H1 (cell line): ENCODE measurements around the gene KCNMA1. TPM values are rescaled to one million over a fixed set of nuclear protein-coding genes. Genes with fewer than 3 reads are reported as not detected.
A peak's percentile ranks its signal among the peaks of the same experiment; 100 is the strongest.

Experiments used
- CTCF ChIA-PET: fragments of 300-600 bp; sonication (Branson Sonifier 250); formaldehyde crosslinking; loops from one replicate; lab custom pipeline; 2021; ENCODE audit not compliant: partially characterized antibody; lab: Charles Lee
- POLR2A ChIA-PET: fragments of 300-600 bp; sonication (Branson Sonifier 250); formaldehyde crosslinking; loops from one replicate; lab custom pipeline; 2021; ENCODE audit warnings: inconsistent platforms; ENCODE audit not compliant: partially characterized antibody; lab: Charles Lee
- DNase-seq, 2 experiments: peaks; one replicate each; pipeline versions ENCODE4 v3.0.0 to v3.0.0-alpha.2; 2010 to 2022; ENCODE audit warnings: low spot score in 2 of 2, low read depth in 1 of 2, mixed read lengths in 1 of 2
- FAIRE-seq: peaks from 2 replicates; lab custom pipeline; 2011; peaks lifted over from hg19 to GRCh38; lab: Jason Lieb, UNC
- H2AFZ ChIP-seq: 2 replicates; pipeline ENCODE4 v1.8.1; 2012; ENCODE audit warnings: low read length, inconsistent platforms
- H2AK5ac ChIP-seq: 2 replicates; pipeline ENCODE4 v1.6.1; 2013; ENCODE audit warnings: low read depth, low read length
- H2BK120ac ChIP-seq: replicated peaks from 2 replicates; pipeline ENCODE3; 2013; ENCODE audit warnings: low read depth, low read length, inconsistent platforms
- H2BK12ac ChIP-seq: 2 replicates; pipeline ENCODE4 v1.6.1; 2013; ENCODE audit warnings: low read depth, low read length
- H2BK15ac ChIP-seq: 2 replicates; pipeline ENCODE4 v1.6.1; 2013; ENCODE audit warnings: low read length
- H2BK20ac ChIP-seq: 2 replicates; pipeline ENCODE4 v1.6.1; 2013; ENCODE audit warnings: low read length
- H2BK5ac ChIP-seq: 2 replicates; pipeline ENCODE4 v1.6.1; 2013; ENCODE audit warnings: low read depth, low read length
- H3K14ac ChIP-seq: 2 replicates; pipeline ENCODE4 v1.6.1; 2013; ENCODE audit warnings: inconsistent platforms; ENCODE audit not compliant: insufficient read length
- H3K18ac ChIP-seq: 2 replicates; pipeline ENCODE4 v1.6.1; 2013; ENCODE audit warnings: low read length; ENCODE audit errors: extremely low read depth
- H3K23ac ChIP-seq: 2 replicates; pipeline ENCODE4 v1.6.1; 2013; ENCODE audit warnings: inconsistent platforms; ENCODE audit not compliant: insufficient read length
- H3K23me2 ChIP-seq: 2 replicates; pipeline ENCODE4 v1.6.1; 2013; ENCODE audit warnings: low read depth, low read length
- H3K27ac ChIP-seq: 2 replicates; pipeline ENCODE4 v1.6.1; 2011; ENCODE audit warnings: low read depth, low read length, inconsistent platforms
- H3K27me3 ChIP-seq, 4 experiments: replicated peaks in 1 of 4; 1 replicate in 1 of 4; 2 replicates in 3 of 4; pipeline versions ENCODE4 v1.6.1 to v1.8.1; 2011 to 2013; ENCODE audit warnings: low read length in 3 of 4, mild to moderate bottlenecking in 3 of 4, inconsistent platforms in 2 of 4, mixed read lengths in 2 of 4, moderate library complexity in 1 of 4; ENCODE audit not compliant: control insufficient read depth in 3 of 4, insufficient read depth in 3 of 4; ENCODE audit errors: extremely low read depth in 1 of 4
- H3K36me3 ChIP-seq, 4 experiments: 2 replicates each; pipeline versions ENCODE4 v1.6.1 to v1.8.1; 2011 to 2013; ENCODE audit warnings: mild to moderate bottlenecking in 4 of 4, low read length in 3 of 4, moderate library complexity in 2 of 4, control low read depth in 1 of 4, inconsistent platforms in 1 of 4; ENCODE audit not compliant: insufficient read depth in 4 of 4, control insufficient read depth in 2 of 4
- H3K4ac ChIP-seq: replicated peaks from 2 replicates; pipeline ENCODE3; 2013; ENCODE audit warnings: low read length, low read depth, mixed read lengths, inconsistent platforms; ENCODE audit not compliant: insufficient read length
- H3K4me1 ChIP-seq, 4 experiments: replicated peaks in 1 of 4; 1 replicate in 1 of 4; 2 replicates in 3 of 4; pipeline versions ENCODE4 v1.6.1 to v1.8.1; 2011 to 2013; ENCODE audit warnings: low read length in 3 of 4, inconsistent platforms in 2 of 4, mixed read lengths in 1 of 4; ENCODE audit not compliant: insufficient read depth in 4 of 4, control insufficient read depth in 3 of 4
- H3K4me2 ChIP-seq, 2 experiments: 2 replicates each; pipeline versions ENCODE4 v1.6.1 to v1.8.1; 2011 to 2013; ENCODE audit warnings: low read depth in 2 of 2, low read length in 2 of 2, control low read depth in 1 of 2, inconsistent platforms in 1 of 2, mild to moderate bottlenecking in 1 of 2; ENCODE audit not compliant: insufficient read depth in 1 of 2
- H3K4me3 ChIP-seq, 4 experiments: fragments of 200-600, 300-600 bp in 1 of 4; sonication (generic), shearing (Covaris generic), sonication (Bioruptor Twin) in 1 of 4; 2 replicates each; pipeline versions ENCODE4 v1.5.1 to v1.8.1; 2011 to 2016; ENCODE audit warnings: low read length in 4 of 4, low read depth in 3 of 4, control low read depth in 2 of 4, inconsistent platforms in 2 of 4, mild to moderate bottlenecking in 2 of 4, mixed read lengths in 1 of 4, moderate library complexity in 1 of 4; ENCODE audit not compliant: insufficient read depth in 2 of 4; ENCODE audit errors: extremely low read depth in 1 of 4
- H3K56ac ChIP-seq: replicated peaks from 2 replicates; pipeline ENCODE3; 2013; ENCODE audit warnings: low read depth, mild to moderate bottlenecking, mixed read lengths, low read length, inconsistent platforms; ENCODE audit not compliant: insufficient read length
- H3K79me1 ChIP-seq: 2 replicates; pipeline ENCODE4 v1.6.1; 2013; ENCODE audit warnings: low read depth, low read length, control low read depth
- H3K79me2 ChIP-seq, 2 experiments: 2 replicates each; pipeline versions ENCODE4 v1.6.1 to v1.8.1; 2012 to 2013; ENCODE audit warnings: low read length in 2 of 2, mild to moderate bottlenecking in 2 of 2, inconsistent platforms in 1 of 2; ENCODE audit not compliant: insufficient read depth in 2 of 2, control insufficient read depth in 1 of 2
- H3K9ac ChIP-seq, 4 experiments: replicated peaks in 1 of 4; 1 replicate in 1 of 4; 2 replicates in 3 of 4; pipeline versions ENCODE4 v1.6.1 to v1.8.1; 2011 to 2013; ENCODE audit warnings: low read depth in 3 of 4, low read length in 3 of 4, control low read depth in 2 of 4, mild to moderate bottlenecking in 2 of 4, moderate library complexity in 2 of 4, inconsistent platforms in 1 of 4; ENCODE audit errors: extremely low read depth in 1 of 4
- H3K9me3 ChIP-seq, 2 experiments: 2 replicates each; pipeline versions ENCODE4 v1.6.1 to v1.8.1; 2012 to 2013; ENCODE audit warnings: mild to moderate bottlenecking in 2 of 2, moderate library complexity in 2 of 2, control low read depth in 1 of 2, inconsistent platforms in 1 of 2, low read depth in 1 of 2, low read length in 1 of 2, mixed read lengths in 1 of 2; ENCODE audit not compliant: insufficient read depth in 2 of 2
- H4K20me1 ChIP-seq, 2 experiments: replicated peaks in 1 of 2; 2 replicates each; pipeline versions ENCODE3 to v1.8.1; 2011 to 2013; ENCODE audit warnings: inconsistent platforms in 2 of 2, low read length in 2 of 2, mild to moderate bottlenecking in 1 of 2; ENCODE audit not compliant: insufficient read depth in 2 of 2, control insufficient read depth in 1 of 2
- H4K5ac ChIP-seq: 2 replicates; pipeline ENCODE4 v1.6.1; 2013; ENCODE audit warnings: low read length, low read depth, mixed read lengths, inconsistent platforms; ENCODE audit not compliant: insufficient read length
- H4K8ac ChIP-seq: 2 replicates; pipeline ENCODE4 v1.8.0; 2013; ENCODE audit warnings: mild to moderate bottlenecking, moderate library complexity, low read length, inconsistent platforms; ENCODE audit not compliant: insufficient read depth; ENCODE audit errors: extremely low read depth
- H4K91ac ChIP-seq: replicated peaks from 2 replicates; pipeline ENCODE3; 2013; ENCODE audit warnings: low read length, mixed read lengths, inconsistent platforms; ENCODE audit not compliant: insufficient read length
- ASH2L ChIP-seq: fragments of 200-600, 300-600 bp; sonication (generic); IDR thresholded peaks from one replicate; pipeline ENCODE4 v1.7.1; 2017; ENCODE audit warnings: low read length
- CBX8 ChIP-seq: fragments of 300-800, 300-1000 bp; sonication (generic); IDR thresholded peaks from 2 replicates; pipeline ENCODE4 v1.7.1; 2016; ENCODE audit warnings: low read depth, low read length, borderline replicate concordance
- PHF8 ChIP-seq: fragments of 200-600 bp; sonication (generic); conservative IDR thresholded peaks from 2 replicates; pipeline ENCODE4 v1.7.1; 2012; ENCODE audit warnings: low read depth, mild to moderate bottlenecking, inconsistent platforms, low read length, moderate library complexity
- POLR2AphosphoS5 ChIP-seq: IDR thresholded peaks from 2 replicates; pipeline ENCODE4 v1.6.1; 2011; ENCODE audit warnings: low read depth, low read length
- WGBS, 2 experiments: shearing (Covaris generic) in 1 of 2; methylation state at CpG; one replicate each; pipeline versions ENCODE4 v1.1.6 to v1.1.7; 2013 to 2015; ENCODE audit warnings: low lambda C conversion rate in 2 of 2, mixed read lengths in 2 of 2, inconsistent platforms in 1 of 2, low coverage in 1 of 2, missing lambda C conversion rate in 1 of 2; ENCODE audit not compliant: insufficient replicate concordance in 2 of 2, insufficient coverage in 1 of 2, insufficient read length in 1 of 2; ENCODE audit errors: extremely low coverage in 1 of 2, missing lambda C conversion rate in 1 of 2; 5-methylcytosine and 5-hydroxymethylcytosine counted together
- polyA plus RNA-seq, 7 experiments: library from polyadenylated mRNA; depleted of rRNA in 3 of 7; stranded (reverse) in 5 of 7; unstranded in 2 of 7; fragments of >200 nt in 5 of 7; fragments of 200-250 nt in 2 of 7; gene quantifications; 1 replicate in 5 of 7; 2 replicates in 1 of 7; 4 replicates in 1 of 7; pipeline versions ENCODE4 v1.2.1 to v1.2.3, GENCODE V29; 2011 to 2013; ENCODE audit warnings: missing spikeins in 2 of 7, mixed read lengths in 2 of 7
- total RNA-seq: library from RNA; stranded (reverse); fragmentation: NEBNext Ultra II Directional; extraction: Animal tissue kit (Norgen Biotek cat#: 25700); gene quantifications from 2 replicates; pipeline ENCODE4 v1.2.1, GENCODE V29; 2021
- TF ChIP-seq, protein P1 (sequence below): IDR thresholded peaks from 2 replicates; pipeline ENCODE4 v1.6.1; 2012; ENCODE audit warnings: low read length, inconsistent platforms

The KCNMA1 gene
- total and polyA plus RNA-seq, 2 of the 8 experiments (the other 6 are each of a cell fraction or from before 2014, with no cell fraction given): 10.2 to 11.1 TPM

GRCh38 chr10:77408259-77408658 is 229.3 kb downstream of the KCNMA1 start:
- Histone ChIP-seq H3K27ac (no peak overlapping the region), H2BK20ac (peak overlapping the region; percentile 97; the same call in 1 of the 2 replicates), H3K23ac (no peak overlapping the region), H4K5ac (no peak overlapping the region), H3K18ac (no peak overlapping the region), H3K9me3 (no peaks in the 10 kb centered on the region), H3K79me2 (no peaks in the 10 kb centered on the region), H3K23me2 (no peaks in the 10 kb centered on the region), H3K4me2 (no peak overlapping the region), H2AK5ac (peak overlapping the region; percentile 94; the same call in 1 of the 2 replicates), H2BK15ac (0 out of 2 replicates have a peak overlapping the region, but pooled peaks have one; percentile 5), H2BK12ac (peak overlapping the region; percentile 93; the same call in 1 of the 2 replicates), H3K4ac (no peak overlapping the region), H2AFZ (no peak overlapping the region), H3K14ac (no peak overlapping the region), H4K8ac (no peak overlapping the region), H3K27me3 (no peaks in the 10 kb centered on the region), H2BK5ac (0 out of 2 replicates have a peak overlapping the region, but pooled peaks have one; percentile 72), H4K20me1 (no peaks in the 10 kb centered on the region), H3K9ac (no peak overlapping the region; a peak in 1 of 7 replicates), H4K91ac (peak overlapping the region; percentile 57), H3K56ac (no peak overlapping the region), H2BK120ac (no peak overlapping the region), H3K4me3 (no peak overlapping the region), H3K4me1 (peaks cover 2 to 5% (median 4%) of the 10 kb centered on the region in 4 experiments; a peak in 4 of 7 replicates), H3K79me1 (peaks cover 2% of the 10 kb centered on the region), H3K36me3 (no peaks in the 10 kb centered on the region)
- DNase-seq (no peak), FAIRE-seq (no peak)
- CTCF ChIA-PET: interaction anchor here (2.6 to 6.7 kb wide), 2 partner anchors 16 to 20 kb away, joined by 9 to 41 read pairs; no protein-coding TSS in a partner anchor
- WGBS, 2 experiments: 89% methylated on average over 8 of the region's 8 CpGs; no CpG with 5 or more reads in 1 of the 2 experiments
- POLR2A ChIA-PET: interaction anchor here (1.2 kb wide), 1 partner anchor 9 kb away, joined by 4 read pairs; no protein-coding TSS in a partner anchor
- TF ChIP-seq ASH2L (no peak), CBX8 (no peak), POLR2AphosphoS5 (no peak), PHF8 (no peak)
- TF ChIP-seq, protein P1, sequence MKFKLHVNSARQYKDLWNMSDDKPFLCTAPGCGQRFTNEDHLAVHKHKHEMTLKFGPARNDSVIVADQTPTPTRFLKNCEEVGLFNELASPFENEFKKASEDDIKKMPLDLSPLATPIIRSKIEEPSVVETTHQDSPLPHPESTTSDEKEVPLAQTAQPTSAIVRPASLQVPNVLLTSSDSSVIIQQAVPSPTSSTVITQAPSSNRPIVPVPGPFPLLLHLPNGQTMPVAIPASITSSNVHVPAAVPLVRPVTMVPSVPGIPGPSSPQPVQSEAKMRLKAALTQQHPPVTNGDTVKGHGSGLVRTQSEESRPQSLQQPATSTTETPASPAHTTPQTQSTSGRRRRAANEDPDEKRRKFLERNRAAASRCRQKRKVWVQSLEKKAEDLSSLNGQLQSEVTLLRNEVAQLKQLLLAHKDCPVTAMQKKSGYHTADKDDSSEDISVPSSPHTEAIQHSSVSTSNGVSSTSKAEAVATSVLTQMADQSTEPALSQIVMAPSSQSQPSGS: no peak
